Activated T-helper 1 cell treated with anti-CD3 and anti-CD28 coated beads, Interleukin-2, amount 50 U/mL, for 16 hours (primary cell): Measurements from ENCODE around the gene MAP3K20.
"Not testable (repeated sequence)": the region's sequence is repeated elsewhere in the genome, so short reads cannot be mapped to it uniquely, and the experiment has no call there.

Experiments used
- DNase-seq, 2 donors: peaks; one replicate each; pipeline ENCODE4 v3.0.0-alpha.2; 2020; ENCODE audit warnings: low read depth in 1 of 2, low spot score in 1 of 2

The MAP3K20 gene

GRCh38 chr2:173086518-173087213, 11.0 kb downstream of the MAP3K20 start:
- DNase-seq: no peak

GRCh38 chr2:173087214-173087581, 11.6 kb downstream of the MAP3K20 start:
- no peak for DNase-seq

GRCh38 chr2:173087793-173088496, 12.3 kb downstream of the MAP3K20 start:
- DNase-seq: no peak

- DNase-seq: no peak
Observed at GRCh38 chr2:173090276-173090877, 14.7 kb downstream of the MAP3K20 start.

- no peak for DNase-seq
Observed at GRCh38 chr2:173090973-173091660, 15.5 kb downstream of the MAP3K20 start.

GRCh38 chr2:173091910-173092309, 16.3 kb downstream of the MAP3K20 start:
- no peak for DNase-seq

GRCh38 chr2:173092844-173093402, 17.3 kb downstream of the MAP3K20 start:
- DNase-seq: no peak

- not testable (repeated sequence) for DNase-seq
Observed at GRCh38 chr2:173093617-173094016, 18.0 kb downstream of the MAP3K20 start.

GRCh38 chr2:173094731-173095130, 19.1 kb downstream of the MAP3K20 start:
- no peak for DNase-seq

GRCh38 chr2:173095356-173095755, 19.7 kb downstream of the MAP3K20 start:
- no peak for DNase-seq

GRCh38 chr2:173099271-173099670, 23.6 kb downstream of the MAP3K20 start:
- no peak for DNase-seq

GRCh38 chr2:173099804-173100203, 24.2 kb downstream of the MAP3K20 start:
- no peak for DNase-seq

GRCh38 chr2:173101687-173102086, 26.0 kb downstream of the MAP3K20 start:
- no peak for DNase-seq

GRCh38 chr2:173104156-173104555, 28.5 kb downstream of the MAP3K20 start:
- DNase-seq: no peak

GRCh38 chr2:173106959-173107628, 31.4 kb downstream of the MAP3K20 start:
- DNase-seq: no peak

GRCh38 chr2:173107629-173108022, 32.0 kb downstream of the MAP3K20 start:
- DNase-seq: no peak

GRCh38 chr2:173109253-173110188, 33.9 kb downstream of the MAP3K20 start:
- DNase-seq: no peak

- DNase-seq: no peak
Observed at GRCh38 chr2:173117678-173118077, 42.0 kb downstream of the MAP3K20 start.

- DNase-seq: no peak
Observed at GRCh38 chr2:173118395-173118794, 42.7 kb downstream of the MAP3K20 start.
